GM23338 (cell line): Measurements from ENCODE around the gene REG1B. TPM values are rescaled to one million over a fixed set of nuclear protein-coding genes. Genes with fewer than 3 reads are reported as not detected.

ENCODE experiments used
- ATAC-seq: fragments of 200-7000 bp; cut with Tn5 transposase; 3 replicates; pipeline ENCODE4 v1.9.1; 2020
- DNase-seq: peaks from one replicate; pipeline ENCODE4 v3.0.0-alpha.2; 2015; ENCODE audit warnings: low spot score
- H2AFZ ChIP-seq: fragments of 200-600 bp; sonication (generic); 2 replicates; pipeline ENCODE4 v1.8.0; 2016; ENCODE audit warnings: antibody characterized with exemption, mild to moderate bottlenecking, moderate library complexity
- H3F3A ChIP-seq: fragments of 200-600 bp; sonication (generic); replicated peaks from 2 replicates; pipeline ENCODE4 v1.8.0; 2017; ENCODE audit warnings: antibody characterized with exemption, mixed run types, low read depth
- H3K27ac ChIP-seq: fragments of 200-600 bp; sonication (generic); 2 replicates; pipeline ENCODE4 v1.6.1; 2016; ENCODE audit warnings: low read depth
- H3K27me3 ChIP-seq: fragments of 200-600 bp; sonication (generic); 2 replicates; pipeline ENCODE4 v1.8.0; 2016; ENCODE audit warnings: mild to moderate bottlenecking, mixed run types, moderate library complexity; ENCODE audit not compliant: insufficient read depth
- H3K36me3 ChIP-seq: fragments of 200-600 bp; sonication (generic); 2 replicates; pipeline ENCODE4 v1.8.0; 2016; ENCODE audit warnings: mild to moderate bottlenecking; ENCODE audit not compliant: insufficient read depth
- H3K4me1 ChIP-seq: fragments of 200-600 bp; sonication (generic); 2 replicates; pipeline ENCODE4 v1.8.0; 2016; ENCODE audit warnings: mild to moderate bottlenecking, moderate library complexity; ENCODE audit not compliant: insufficient read depth
- H3K4me2 ChIP-seq: fragments of 200-600 bp; sonication (generic); 2 replicates; pipeline ENCODE4 v1.7.1; 2017; ENCODE audit warnings: mixed run types
- H3K4me3 ChIP-seq: fragments of 200-600 bp; sonication (generic); 2 replicates; pipeline ENCODE4 v1.6.1; 2016; ENCODE audit warnings: mixed run types
- H3K79me2 ChIP-seq: fragments of 200-600 bp; sonication (generic); replicated peaks from 2 replicates; pipeline ENCODE4 v1.8.0; 2017; ENCODE audit warnings: mild to moderate bottlenecking; ENCODE audit not compliant: insufficient read depth
- H3K9me2 ChIP-seq: fragments of 200-600 bp; sonication (generic); 2 replicates; pipeline ENCODE4 v1.8.0; 2017; ENCODE audit not compliant: insufficient read depth
- H4K20me1 ChIP-seq: fragments of 200-600 bp; sonication (generic); replicated peaks from 2 replicates; pipeline ENCODE4 v1.8.0; 2017; ENCODE audit warnings: mild to moderate bottlenecking; ENCODE audit not compliant: insufficient read depth
- H3K27ac Mint-ChIP-seq: 2 replicates; pipeline ENCODE4 v1.8.0; 2020; ENCODE audit warnings: inconsistent platforms, mild to moderate bottlenecking, moderate library complexity, mixed read lengths
- H3K27me3 Mint-ChIP-seq: 3 replicates; pipeline ENCODE4 v1.8.0; 2022; ENCODE audit warnings: low read depth, mild to moderate bottlenecking, moderate library complexity, mixed read lengths, inconsistent platforms; ENCODE audit not compliant: insufficient read depth, poor library complexity
- H3K36me3 Mint-ChIP-seq: 3 replicates; pipeline ENCODE4 v1.8.0; 2021; ENCODE audit warnings: low read depth, mild to moderate bottlenecking, inconsistent platforms, moderate library complexity, mixed read lengths
- H3K4me1 Mint-ChIP-seq: 3 replicates; pipeline ENCODE4 v1.8.0; 2020; ENCODE audit warnings: mild to moderate bottlenecking, inconsistent platforms, mixed read lengths
- H3K4me3 Mint-ChIP-seq: 3 replicates; pipeline ENCODE4 v1.8.0; 2021; ENCODE audit warnings: moderate library complexity, mild to moderate bottlenecking, inconsistent platforms, mixed read lengths
- H3K9me3 Mint-ChIP-seq: 3 replicates; pipeline ENCODE4 v1.8.0; 2020; ENCODE audit warnings: moderate library complexity, mild to moderate bottlenecking, inconsistent platforms, mixed read lengths
- CREB1 ChIP-seq: fragments of 250-450 bp; sonication (Bioruptor Pico); IDR thresholded peaks from 2 replicates; pipeline ENCODE4 v1.5.0; 2020; ENCODE audit warnings: low read depth, mild to moderate bottlenecking, moderate library complexity
- CTCF ChIP-seq, 2 experiments: fragments of 200-600 bp in 1 of 2; sonication (generic) in 1 of 2; conservative IDR thresholded peaks; 2 replicates each; pipeline versions ENCODE4 v1.5.1 to v1.6.1; 2016 to 2017; ENCODE audit warnings: antibody characterized with exemption in 2 of 2, low read depth in 2 of 2, mild to moderate bottlenecking in 2 of 2, moderate library complexity in 1 of 2
- ETS1 ChIP-seq: IDR thresholded peaks from 2 replicates; pipeline ENCODE4 v1.6.1; 2016; ENCODE audit warnings: antibody characterized with exemption
- EZH2 ChIP-seq: fragments of 200-600 bp; sonication (generic); IDR thresholded peaks from one replicate; pipeline ENCODE4 v1.8.0; 2017; ENCODE audit warnings: antibody characterized with exemption, mild to moderate bottlenecking, low read depth; ENCODE audit not compliant: unreplicated experiment
- EZH2phosphoT487 ChIP-seq: fragments of 200-600 bp; sonication (generic); IDR thresholded peaks from one replicate; pipeline ENCODE4 v1.8.1; 2018; ENCODE audit warnings: antibody characterized with exemption; ENCODE audit not compliant: unreplicated experiment
- JUNB ChIP-seq: IDR thresholded peaks from one replicate; pipeline ENCODE4 v1.6.1; 2016; ENCODE audit warnings: antibody characterized with exemption; ENCODE audit not compliant: unreplicated experiment
- NANOG ChIP-seq: IDR thresholded peaks from 2 replicates; pipeline ENCODE4 v1.6.1; 2016; ENCODE audit warnings: antibody characterized with exemption, borderline replicate concordance
- POLR2AphosphoS5 ChIP-seq: IDR thresholded peaks from 2 replicates; pipeline ENCODE4 v1.6.1; 2016; ENCODE audit warnings: antibody characterized with exemption, low read depth
- REST ChIP-seq: IDR thresholded peaks from one replicate; pipeline ENCODE4 v1.6.1; 2018; ENCODE audit warnings: antibody characterized with exemption; ENCODE audit not compliant: unreplicated experiment
- STAT1 ChIP-seq: IDR thresholded peaks from one replicate; pipeline ENCODE4 v1.6.1; 2016; ENCODE audit warnings: antibody characterized with exemption; ENCODE audit not compliant: unreplicated experiment
- ZNF114 ChIP-seq: fragments of 250-450 bp; sonication (Bioruptor Pico); IDR thresholded peaks from 2 replicates; pipeline ENCODE4 v1.5.0; 2020; ENCODE audit warnings: mild to moderate bottlenecking, moderate library complexity
- ZNF331 ChIP-seq: fragments of 250-450 bp; sonication (Bioruptor Pico); IDR thresholded peaks from 2 replicates; pipeline ENCODE4 v1.5.0; 2020; ENCODE audit warnings: low read depth, mild to moderate bottlenecking, moderate library complexity
- ZNF462 ChIP-seq: fragments of 250-450 bp; sonication (Bioruptor Pico); IDR thresholded peaks from 2 replicates; pipeline ENCODE4 v1.5.0; 2020; ENCODE audit warnings: mild to moderate bottlenecking, moderate library complexity
- polyA plus RNA-seq: library from polyadenylated mRNA; unstranded; fragments of >200 nt; fragmentation: Nextera tagmentation; extraction: Ambion mirVana; gene quantifications from 2 replicates; pipeline ENCODE4 v1.2.1, GENCODE V29; 2016
- total RNA-seq: library from RNA; depleted of rRNA; stranded (reverse); fragments of >200 nt; shearing (Covaris generic); gene quantifications from 2 replicates; pipeline ENCODE4 v1.2.3, GENCODE V29; 2014

The REG1B gene
- total and polyA plus RNA-seq, 2 experiments from 2014 or later, result not detected

- H4K20me1 ChIP-seq, result no peaks in the 10 kb centered on the region
- H3K36me3 ChIP-seq, result no peaks in the 10 kb centered on the region
- H3K4me2 ChIP-seq, result no peak overlapping the region
- TF ChIP-seq EZH2phosphoT487 (no peak), REST (no peak), CTCF (conservative IDR thresholded peaks at IDR 0.05; ENCODE audit: low read depth in 2 of 2) (no peak), EZH2 (no peak), JUNB (no peak), ZNF114 (CRISPR knock-in tag) (no peak), POLR2AphosphoS5 (no peak), ETS1 (no peak), ZNF331 (no peak), CREB1 (CRISPR knock-in tag) (no peak), STAT1 (no peak), NANOG (no peak), ZNF462 (CRISPR knock-in tag) (no peak)
- no peaks in the 10 kb centered on the region; the same call in 2 of the 3 replicates for H3K36me3 Mint-ChIP-seq
- H3K9me2 ChIP-seq, result peaks cover 12% of the 10 kb centered on the region; the same call in 1 of the 2 replicates
- H2AFZ ChIP-seq, result no peak overlapping the region
- peaks cover 7% of the 10 kb centered on the region; the same call in 2 of the 3 replicates for H3K9me3 Mint-ChIP-seq
- no peak overlapping the region for H3K27ac ChIP-seq
- H3K27ac Mint-ChIP-seq, result no peak overlapping the region
- H3K4me3 ChIP-seq, result no peak overlapping the region
- no peaks in the 10 kb centered on the region for H3F3A ChIP-seq
- no peaks in the 10 kb centered on the region for H3K79me2 ChIP-seq
- ATAC-seq, result no peak
- peaks cover 8% of the 10 kb centered on the region; the same call in 2 of the 3 replicates for H3K4me1 Mint-ChIP-seq
- H3K27me3 ChIP-seq, result no peaks in the 10 kb centered on the region
- DNase-seq, result no peak
- H3K4me3 Mint-ChIP-seq, result no peak overlapping the region
- peaks cover 10% of the 10 kb centered on the region; the same call in 1 of the 2 replicates for H3K4me1 ChIP-seq
- peaks cover 2% of the 10 kb centered on the region for H3K27me3 Mint-ChIP-seq
These were observed 3.2 kb downstream of the REG1B start for GRCh38 chr2:79084495-79085135.
